GM12878 (cell line): ENCODE measurements around the gene SLC9C2. TPM values are rescaled to one million over a fixed set of nuclear protein-coding genes. Genes with fewer than 3 reads are reported as not detected.

Experiments used
- ATAC-seq: fragments of 200-7000 bp; cut with Tn5 transposase; 3 replicates; pipeline ENCODE4 v1.9.1; 2020; ENCODE audit warnings: mild to moderate bottlenecking, moderate library complexity
- BruUV-seq: library from RNA; stranded (reverse); fragments of 400-500 nt; replicated peaks from 2 replicates; lab custom pipeline; 2021; lab: Mats Ljungman, UMichigan
- CTCF ChIA-PET: fragments of 300-600 bp; sonication (Branson Sonifier 250); formaldehyde crosslinking; extraction: SDS; loops from one replicate; lab custom pipeline; 2021; ENCODE audit warnings: inconsistent platforms; lab: Yijun Ruan, JAX
- POLR2A ChIA-PET: fragments of 350-600 bp; formaldehyde crosslinking; extraction: SDS; loops from one replicate; lab custom pipeline; 2021; ENCODE audit warnings: inconsistent platforms; lab: Charles Lee
- RAD21 ChIA-PET: fragments of 300-600 bp; sonication (Branson Sonifier 250); formaldehyde crosslinking; loops from one replicate; lab custom pipeline; 2023; ENCODE audit warnings: antibody characterized with exemption; ENCODE audit not compliant: unreplicated experiment; lab: Charles Lee
- SMC1A ChIA-PET: fragments of 300-600 bp; sonication (Branson Sonifier 250); formaldehyde crosslinking; loops from one replicate; lab custom pipeline; 2023; ENCODE audit not compliant: unreplicated experiment, uncharacterized antibody; lab: Charles Lee
- DNase-seq: peaks from one replicate; pipeline ENCODE4 v3.0.0-alpha.2; 2011; ENCODE audit warnings: low read depth, low spot score
- FAIRE-seq: peaks from 3 replicates; lab custom pipeline; 2011; peaks lifted over from hg19 to GRCh38; lab: Jason Lieb, UNC
- H2AFZ ChIP-seq: 2 replicates; pipeline ENCODE4 v1.6.0; 2011; ENCODE audit warnings: low read depth, low read length, control low read depth; ENCODE audit not compliant: control insufficient read depth
- H3K27ac ChIP-seq: 2 replicates; pipeline ENCODE4 v1.5.1; 2011; ENCODE audit warnings: control low read depth; ENCODE audit not compliant: control insufficient read depth, insufficient read depth
- H3K27me3 ChIP-seq, 2 experiments: replicated peaks in 1 of 2; 2 replicates each; pipeline versions ENCODE4 v1.6.0 to v1.6.1; 2011; ENCODE audit warnings: low read length in 1 of 2; ENCODE audit not compliant: control insufficient read depth in 2 of 2, insufficient read depth in 2 of 2
- H3K36me3 ChIP-seq, 2 experiments: 2 replicates each; pipeline ENCODE4 v1.5.1; 2011; ENCODE audit warnings: low read length in 1 of 2; ENCODE audit not compliant: control insufficient read depth in 2 of 2, insufficient read depth in 2 of 2
- H3K4me1 ChIP-seq: 2 replicates; pipeline ENCODE4 v1.6.1; 2011; ENCODE audit warnings: mild to moderate bottlenecking, low read length, moderate library complexity, mixed read lengths; ENCODE audit not compliant: control insufficient read depth, insufficient read depth
- H3K4me2 ChIP-seq: 2 replicates; pipeline ENCODE4 v1.6.0; 2011; ENCODE audit warnings: control low read depth; ENCODE audit not compliant: control insufficient read depth, insufficient read depth
- H3K4me3 ChIP-seq: fragments of 200-600 bp; sonication (generic); 2 replicates; pipeline ENCODE4 v1.5.1; 2016
- H3K79me2 ChIP-seq: 2 replicates; pipeline ENCODE4 v1.6.0; 2011; ENCODE audit warnings: low read length; ENCODE audit not compliant: control insufficient read depth, insufficient read depth
- H3K9ac ChIP-seq: 2 replicates; pipeline ENCODE4 v1.8.0; 2011; ENCODE audit warnings: low read length, control low read depth, mixed read lengths; ENCODE audit not compliant: control insufficient read depth, insufficient read depth
- H3K9me3 ChIP-seq: replicated peaks from 3 replicates; pipeline ENCODE4 v1.5.1; 2011; ENCODE audit warnings: mild to moderate bottlenecking, low read length; ENCODE audit not compliant: control insufficient read depth, insufficient read depth
- H4K20me1 ChIP-seq: 2 replicates; pipeline ENCODE4 v1.6.0; 2011; ENCODE audit not compliant: control insufficient read depth, insufficient read depth
- CEBPB ChIP-seq, 2 experiments: fragments of 150-350 bp in 1 of 2; IDR thresholded peaks; 2 replicates each; pipeline ENCODE4 v1.6.1; 2012 to 2014; ENCODE audit warnings: low read depth in 2 of 2, low read length in 2 of 2, borderline replicate concordance in 1 of 2, inconsistent platforms in 1 of 2
- CREB1 ChIP-seq: IDR thresholded peaks from 2 replicates; pipeline ENCODE4 v1.6.1; 2012; ENCODE audit warnings: low read depth, mild to moderate bottlenecking, inconsistent platforms
- DPF2 ChIP-seq: fragments of 450-650 bp; IDR thresholded peaks from 2 replicates; pipeline ENCODE4 v1.6.1; 2017; ENCODE audit warnings: mild to moderate bottlenecking
- FOXM1 ChIP-seq: IDR thresholded peaks from 2 replicates; pipeline ENCODE4 v1.6.1; 2012; ENCODE audit warnings: low read depth, mild to moderate bottlenecking, inconsistent platforms, low read length, moderate library complexity
- NBN ChIP-seq: fragments of 450-650 bp; IDR thresholded peaks from 2 replicates; pipeline ENCODE4 v1.6.1; 2016
- NFYB ChIP-seq: IDR thresholded peaks from 2 replicates; pipeline ENCODE4 v1.6.1; 2011; ENCODE audit warnings: low read depth, mild to moderate bottlenecking, low read length, improper control_type of control experiment, moderate library complexity; ENCODE audit not compliant: insufficient read depth
- POLR2AphosphoS2 ChIP-seq: IDR thresholded peaks from 2 replicates; pipeline ENCODE4 v1.6.1; 2011; ENCODE audit warnings: low read depth, mild to moderate bottlenecking, low read length, improper control_type of control experiment, moderate library complexity
- WRNIP1 ChIP-seq: IDR thresholded peaks from 2 replicates; pipeline ENCODE4 v1.6.1; 2011; ENCODE audit warnings: low read depth, low read length, improper control_type of control experiment, borderline replicate concordance
- YBX1 ChIP-seq: fragments of 450-650 bp; IDR thresholded peaks from 2 replicates; pipeline ENCODE4 v1.6.1; 2016; ENCODE audit warnings: antibody characterized with exemption
- YY1 ChIP-seq: IDR thresholded peaks from 2 replicates; pipeline ENCODE4 v1.6.1; 2011; ENCODE audit warnings: low read depth, mild to moderate bottlenecking, low read length
- ZNF217 ChIP-seq: fragments of 450-650 bp; IDR thresholded peaks from 2 replicates; pipeline ENCODE4 v1.6.1; 2017; ENCODE audit warnings: antibody characterized with exemption, mild to moderate bottlenecking
- ZNF274 ChIP-seq: IDR thresholded peaks from one replicate; pipeline ENCODE4 v1.8.0; 2011; ENCODE audit not compliant: insufficient read length, insufficient read depth
- ZSCAN29 ChIP-seq: fragments of 450-650 bp; IDR thresholded peaks from 2 replicates; pipeline ENCODE4 v1.6.1; 2017; ENCODE audit warnings: mild to moderate bottlenecking, moderate library complexity
- WGBS: methylation state at CpG from one replicate; pipeline ENCODE4 v1.1.6; 2016; ENCODE audit warnings: low lambda C conversion rate; ENCODE audit not compliant: insufficient replicate concordance, insufficient coverage; ENCODE audit errors: missing lambda C conversion rate; 5-methylcytosine and 5-hydroxymethylcytosine counted together
- in situ Hi-C: fragments of 300-500 bp; cut with MboI; formaldehyde crosslinking; loops from 9 replicates; pipeline ENCODE4 v1.14.3; 2018; ENCODE audit warnings: mixed read lengths
- intact Hi-C: fragments of 100-400 bp; cut with micrococcal nuclease; formaldehyde crosslinking; loops from one replicate; pipeline ENCODE4 v1.14.2; 2022; ENCODE audit not compliant: unreplicated experiment
- polyA plus RNA-seq, 11 experiments: library from polyadenylated mRNA; depleted of rRNA in 4 of 11; unstranded in 6 of 11; stranded (reverse) in 5 of 11; fragments of >200 nt; fragmentation: Nextera tagmentation in 4 of 11; fragmentation: Illumina TruSeq in 1 of 11; extraction: Ambion mirVana in 4 of 11; extraction: Trizol in 1 of 11; gene quantifications; 1 replicate in 1 of 11; 2 replicates in 10 of 11; pipeline versions ENCODE4 v1.2.1 to v1.2.3, GENCODE V29; 2011 to 2016; ENCODE audit warnings: inconsistent platforms in 2 of 11, missing spikeins in 2 of 11, low read depth in 1 of 11
- total RNA-seq, 4 experiments: library from RNA; depleted of rRNA in 3 of 4; stranded (reverse); fragments of >200 nt in 3 of 4; fragmentation: Illumina TruSeq in 1 of 4; extraction: Trizol in 1 of 4; gene quantifications; 2 replicates each; pipeline versions ENCODE4 v1.2.1 to v1.2.3, GENCODE V29; 2013 to 2021
- TF ChIP-seq, protein P1 (sequence below): IDR thresholded peaks from 2 replicates; pipeline ENCODE4 v1.6.1; 2011; ENCODE audit warnings: borderline replicate concordance, low read depth, mild to moderate bottlenecking, moderate library complexity, mixed read lengths, low read length; ENCODE audit not compliant: insufficient read depth; ENCODE audit errors: extremely low read length
- TF ChIP-seq, protein P2 (sequence below): IDR thresholded peaks from 2 replicates; pipeline ENCODE4 v1.6.1; 2011; ENCODE audit warnings: borderline replicate concordance, low read depth, mild to moderate bottlenecking, moderate library complexity, low read length; ENCODE audit not compliant: insufficient read depth, poor library complexity, severe bottlenecking

The SLC9C2 gene
- total and polyA plus RNA-seq, 10 of the 15 experiments (the other 5 are each of a cell fraction or from before 2014, with no cell fraction given), result not detected

DNA sequence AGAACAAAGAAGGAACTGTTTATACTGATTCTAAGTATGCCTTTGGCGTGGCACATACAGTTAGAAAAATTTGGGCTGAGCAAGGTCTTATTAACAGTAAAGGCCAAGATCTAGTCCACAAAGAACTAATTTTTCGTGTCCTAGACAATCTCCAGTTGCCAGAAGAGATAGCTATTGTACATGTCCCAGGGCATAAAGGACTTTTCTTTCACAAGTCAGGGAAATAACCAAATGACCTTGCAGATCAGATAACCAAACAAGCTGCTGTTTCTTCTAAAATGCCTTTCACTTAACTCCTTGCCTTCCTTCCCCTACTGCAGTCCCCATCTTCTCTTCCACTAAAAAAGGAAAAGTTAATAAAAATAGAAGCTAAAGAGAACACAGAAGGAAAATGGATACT lies 36.2 kb upstream of the SLC9C2 start:
- ChIA-PET POLR2A (no interaction called here), RAD21 (no interaction called here), SMC1A (interaction anchor here (0.8 kb wide), 1 partner anchor 215 kb away, joined by 3 read pairs; no protein-coding TSS in a partner anchor), CTCF (no interaction called here)
- no peaks in the 10 kb centered on the region; a peak in 1 of 4 replicates for H3K27me3 ChIP-seq
- in situ Hi-C loops (no loop called here), intact Hi-C loops (no loop called here)
- no peaks in the 10 kb centered on the region for H4K20me1 ChIP-seq
- H3K27ac ChIP-seq, result no peak overlapping the region
- FAIRE-seq (no peak), DNase-seq (no peak), ATAC-seq (no peak)
- H3K9ac ChIP-seq, result no peak overlapping the region
- no peaks in the 10 kb centered on the region for H3K36me3 ChIP-seq
- H3K4me2 ChIP-seq, result no peak overlapping the region
- 17% methylated on average over 2 of the region's 2 CpGs for WGBS
- peaks cover 6% of the 10 kb centered on the region; the same call in 2 of the 3 replicates for H3K9me3 ChIP-seq
- TF ChIP-seq CREB1, result no peak
- TF ChIP-seq NBN, result no peak
- no peak for TF ChIP-seq CEBPB (IDR thresholded peaks at IDR 0.05; ENCODE audit: borderline replicate concordance in 1 of 2, low read depth in 2 of 2, low read length in 2 of 2)
- TF ChIP-seq ZNF274, result no peak
- no peak for TF ChIP-seq NFYB
- TF ChIP-seq, protein P1, sequence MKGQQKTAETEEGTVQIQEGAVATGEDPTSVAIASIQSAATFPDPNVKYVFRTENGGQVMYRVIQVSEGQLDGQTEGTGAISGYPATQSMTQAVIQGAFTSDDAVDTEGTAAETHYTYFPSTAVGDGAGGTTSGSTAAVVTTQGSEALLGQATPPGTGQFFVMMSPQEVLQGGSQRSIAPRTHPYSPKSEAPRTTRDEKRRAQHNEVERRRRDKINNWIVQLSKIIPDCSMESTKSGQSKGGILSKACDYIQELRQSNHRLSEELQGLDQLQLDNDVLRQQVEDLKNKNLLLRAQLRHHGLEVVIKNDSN, result no peak
- TF ChIP-seq YBX1, result no peak
- no peak for TF ChIP-seq WRNIP1
- TF ChIP-seq, protein P2, sequence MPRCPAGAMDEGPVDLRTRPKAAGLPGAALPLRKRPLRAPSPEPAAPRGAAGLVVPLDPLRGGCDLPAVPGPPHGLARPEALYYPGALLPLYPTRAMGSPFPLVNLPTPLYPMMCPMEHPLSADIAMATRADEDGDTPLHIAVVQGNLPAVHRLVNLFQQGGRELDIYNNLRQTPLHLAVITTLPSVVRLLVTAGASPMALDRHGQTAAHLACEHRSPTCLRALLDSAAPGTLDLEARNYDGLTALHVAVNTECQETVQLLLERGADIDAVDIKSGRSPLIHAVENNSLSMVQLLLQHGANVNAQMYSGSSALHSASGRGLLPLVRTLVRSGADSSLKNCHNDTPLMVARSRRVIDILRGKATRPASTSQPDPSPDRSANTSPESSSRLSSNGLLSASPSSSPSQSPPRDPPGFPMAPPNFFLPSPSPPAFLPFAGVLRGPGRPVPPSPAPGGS, result no peak
- TF ChIP-seq ZNF217, result no peak
- TF ChIP-seq YY1, result no peak
- no peak for TF ChIP-seq FOXM1
- no peak for TF ChIP-seq DPF2
- no peak for TF ChIP-seq POLR2AphosphoS2
- TF ChIP-seq ZSCAN29, result no peak
- no TSS peak for BruUV-seq
- H2AFZ ChIP-seq, result no peak overlapping the region
- no peak overlapping the region for H3K4me3 ChIP-seq
- no peaks in the 10 kb centered on the region for H3K79me2 ChIP-seq
- H3K4me1 ChIP-seq, result no peaks in the 10 kb centered on the region
